Measurements from ENCODE around the gene SPIN4. TPM values are rescaled to one million over a fixed set of nuclear protein-coding genes. Genes with fewer than 3 reads are reported as not detected.

The SPIN4 gene
- total RNA-seq, 1 donor from 2014 or later: 2.9 TPM

DNA sequence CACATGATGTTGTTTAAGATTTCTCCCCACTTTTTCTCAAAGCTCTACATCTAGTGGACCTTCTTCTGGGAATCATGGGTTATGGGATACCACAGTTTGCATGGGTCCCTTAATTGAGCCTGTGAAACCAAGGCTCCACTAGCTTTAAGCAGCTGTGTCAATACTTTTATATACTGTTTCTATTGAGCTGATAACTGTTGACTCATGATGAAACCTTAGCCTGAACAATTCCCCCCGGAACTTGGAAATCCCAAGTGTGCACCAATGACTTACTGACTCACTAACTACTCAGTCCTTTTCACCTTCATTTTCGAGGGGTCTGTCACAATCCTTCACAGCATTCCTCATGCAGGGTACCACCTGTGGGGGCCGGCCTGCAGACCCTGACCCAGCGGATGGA lies 12.7 kb upstream of the SPIN4 start:
- TF ChIP-seq POLR2A (IDR thresholded peaks at IDR 0.05): no peak
- TF ChIP-seq, protein P1, sequence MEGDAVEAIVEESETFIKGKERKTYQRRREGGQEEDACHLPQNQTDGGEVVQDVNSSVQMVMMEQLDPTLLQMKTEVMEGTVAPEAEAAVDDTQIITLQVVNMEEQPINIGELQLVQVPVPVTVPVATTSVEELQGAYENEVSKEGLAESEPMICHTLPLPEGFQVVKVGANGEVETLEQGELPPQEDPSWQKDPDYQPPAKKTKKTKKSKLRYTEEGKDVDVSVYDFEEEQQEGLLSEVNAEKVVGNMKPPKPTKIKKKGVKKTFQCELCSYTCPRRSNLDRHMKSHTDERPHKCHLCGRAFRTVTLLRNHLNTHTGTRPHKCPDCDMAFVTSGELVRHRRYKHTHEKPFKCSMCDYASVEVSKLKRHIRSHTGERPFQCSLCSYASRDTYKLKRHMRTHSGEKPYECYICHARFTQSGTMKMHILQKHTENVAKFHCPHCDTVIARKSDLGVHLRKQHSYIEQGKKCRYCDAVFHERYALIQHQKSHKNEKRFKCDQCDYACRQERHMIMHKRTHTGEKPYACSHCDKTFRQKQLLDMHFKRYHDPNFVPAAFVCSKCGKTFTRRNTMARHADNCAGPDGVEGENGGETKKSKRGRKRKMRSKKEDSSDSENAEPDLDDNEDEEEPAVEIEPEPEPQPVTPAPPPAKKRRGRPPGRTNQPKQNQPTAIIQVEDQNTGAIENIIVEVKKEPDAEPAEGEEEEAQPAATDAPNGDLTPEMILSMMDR (IDR thresholded peaks at IDR 0.05): no peak
- no peak for TF ChIP-seq POLR2AphosphoS5 (IDR thresholded peaks at IDR 0.05; ENCODE audit: insufficient read depth in 1 of 2, low read depth in 1 of 2)
- intact Hi-C loops (cut with DNase I): no loop called here
- no peaks in the 10 kb centered on the region for H3K4me1 ChIP-seq

DNA sequence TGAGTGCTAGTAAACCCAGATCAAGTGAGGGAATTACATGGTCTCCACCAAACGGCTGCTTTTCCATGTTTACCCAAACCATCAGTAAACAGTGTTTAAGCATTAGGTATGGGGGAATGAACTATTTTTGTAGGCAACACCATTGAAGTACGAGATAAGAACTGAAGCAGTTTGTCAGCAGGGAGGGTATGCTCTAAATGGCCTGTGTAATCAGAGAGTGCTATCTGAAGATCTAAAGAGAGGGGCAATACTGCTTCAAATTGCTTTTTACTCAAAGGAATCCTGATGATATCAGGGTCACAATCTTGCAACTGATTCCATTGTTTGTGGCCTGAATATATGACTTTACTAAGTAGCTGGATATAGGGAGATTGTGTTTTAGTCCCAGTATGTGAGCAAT lies 10.4 kb upstream of the SPIN4 start:
- Histone ChIP-seq H3K4me3 (no peak overlapping the region), H3K27me3 (no peaks in the 10 kb centered on the region), H3K4me1 (no peaks in the 10 kb centered on the region), H3K27ac (no peak overlapping the region), H3K36me3 (no peaks in the 10 kb centered on the region), H3K9me3 (no peaks in the 10 kb centered on the region)
- TF ChIP-seq, protein P1 (IDR thresholded peaks at IDR 0.05): no peak
- TF ChIP-seq POLR2AphosphoS5 (IDR thresholded peaks at IDR 0.05; ENCODE audit: insufficient read depth in 1 of 2, low read depth in 1 of 2) (no peak), POLR2A (IDR thresholded peaks at IDR 0.05) (no peak)
- DNase-seq (ENCODE audit: extremely low spot score in 2 of 2): no peak
- intact Hi-C loops (cut with DNase I): no loop called here

More for the DNA sequence above, 12.7 kb upstream of the SPIN4 start:
- no peak overlapping the region for H3K27ac ChIP-seq
- DNase-seq (ENCODE audit: extremely low spot score in 2 of 2): no peak
- H3K36me3 ChIP-seq: no peaks in the 10 kb centered on the region
- no peaks in the 10 kb centered on the region for H3K27me3 ChIP-seq
- H3K9me3 ChIP-seq: no peaks in the 10 kb centered on the region
- no peak overlapping the region for H3K4me3 ChIP-seq

DNA sequence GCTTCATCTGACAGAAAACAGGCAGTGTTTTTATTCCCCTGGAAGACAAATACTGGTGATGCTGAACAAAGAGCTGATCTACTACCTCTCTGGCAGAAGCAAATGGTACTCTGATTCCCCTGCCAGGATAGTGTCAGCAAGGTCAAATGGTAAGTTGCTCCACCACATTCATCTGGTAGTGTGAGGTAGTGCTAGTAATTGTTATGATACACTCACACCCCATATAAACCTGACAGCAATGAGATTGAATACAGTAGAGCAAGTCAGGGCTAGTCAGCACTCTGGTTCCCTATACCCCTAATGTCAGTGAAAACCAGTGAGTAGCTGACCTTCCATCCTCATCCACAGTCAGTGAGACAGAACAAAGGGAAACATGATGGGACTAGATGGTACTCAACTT lies 3.4 kb upstream of the SPIN4 start:
- DNase-seq (ENCODE audit: extremely low spot score in 2 of 2): no peak
- Histone ChIP-seq H3K4me3 (no peak overlapping the region), H3K27ac (no peak overlapping the region), H3K27me3 (no peaks in the 10 kb centered on the region), H3K9me3 (no peaks in the 10 kb centered on the region), H3K36me3 (no peaks in the 10 kb centered on the region), H3K4me1 (no peaks in the 10 kb centered on the region)
- intact Hi-C loops (cut with DNase I): no loop called here
- TF ChIP-seq POLR2AphosphoS5 (IDR thresholded peaks at IDR 0.05; ENCODE audit: insufficient read depth in 1 of 2, low read depth in 1 of 2) (no peak), POLR2A (IDR thresholded peaks at IDR 0.05) (no peak)
- TF ChIP-seq, protein P1 (IDR thresholded peaks at IDR 0.05): no peak

DNA sequence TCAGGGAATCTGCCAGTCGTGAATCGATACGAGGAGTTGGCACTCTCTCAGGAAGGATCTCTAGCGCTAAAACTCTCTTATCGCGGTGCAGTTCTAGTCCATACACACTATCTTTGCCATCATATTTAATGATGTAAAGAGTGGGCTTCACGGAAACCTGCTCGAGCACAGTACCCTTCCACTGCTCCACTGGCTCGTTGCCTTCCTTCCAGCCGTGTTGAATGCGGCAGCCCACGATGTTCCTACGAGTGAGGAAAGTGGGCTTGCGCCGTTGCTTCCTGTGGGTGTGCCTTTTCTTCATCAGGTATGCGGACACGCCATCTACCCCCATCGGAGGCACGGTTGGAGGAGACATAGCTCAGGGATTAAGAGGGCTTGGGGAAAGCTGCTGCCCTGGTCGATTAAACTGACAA lies 661 bp downstream of the SPIN4 start:
- H3K27ac ChIP-seq: peak overlapping the region; percentile 53
- no peak for DNase-seq (ENCODE audit: extremely low spot score in 2 of 2)
- TF ChIP-seq POLR2A (IDR thresholded peaks at IDR 0.05): no peak
- no peak for TF ChIP-seq POLR2AphosphoS5 (IDR thresholded peaks at IDR 0.05; ENCODE audit: insufficient read depth in 1 of 2, low read depth in 1 of 2)
- TF ChIP-seq, protein P1 (IDR thresholded peaks at IDR 0.05): no peak
- no peaks in the 10 kb centered on the region for H3K4me1 ChIP-seq
- H3K9me3 ChIP-seq: no peaks in the 10 kb centered on the region
- intact Hi-C loops (cut with DNase I): no loop called here
- H3K4me3 ChIP-seq: peak overlapping the region; percentile 49 to 61
- H3K36me3 ChIP-seq: no peaks in the 10 kb centered on the region
- no peaks in the 10 kb centered on the region for H3K27me3 ChIP-seq

DNA sequence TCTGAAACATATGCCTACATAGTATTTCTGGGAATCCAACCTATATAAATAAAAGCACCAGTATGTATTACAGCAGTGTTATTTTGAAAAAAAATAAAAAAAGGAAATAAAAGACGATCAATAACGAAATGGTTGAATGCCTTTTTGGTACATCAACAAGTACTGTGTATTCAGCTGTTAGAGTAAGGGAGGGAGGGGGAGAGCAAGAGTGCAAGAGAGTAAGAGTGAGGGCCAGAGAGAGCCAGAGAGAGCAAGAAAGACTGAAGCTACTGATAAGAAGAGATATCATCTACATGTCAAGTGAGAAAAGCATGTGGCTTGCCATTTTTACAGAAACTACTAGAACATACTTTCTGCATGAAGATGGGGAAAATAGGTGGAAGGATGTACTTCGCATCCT lies 1.8 kb downstream of the SPIN4 start:
- TF ChIP-seq POLR2A (IDR thresholded peaks at IDR 0.05) (no peak), POLR2AphosphoS5 (IDR thresholded peaks at IDR 0.05; ENCODE audit: insufficient read depth in 1 of 2, low read depth in 1 of 2) (no peak)
- TF ChIP-seq, protein P1 (IDR thresholded peaks at IDR 0.05): no peak
- intact Hi-C loops (cut with DNase I): no loop called here

More for the DNA sequence above, 1.8 kb downstream of the SPIN4 start:
- DNase-seq (ENCODE audit: extremely low spot score in 2 of 2): no peak
- Histone ChIP-seq H3K9me3 (no peaks in the 10 kb centered on the region), H3K27me3 (no peaks in the 10 kb centered on the region), H3K4me1 (no peaks in the 10 kb centered on the region), H3K27ac (no peak overlapping the region), H3K36me3 (no peaks in the 10 kb centered on the region), H3K4me3 (no peak overlapping the region)
